NCI-H2196 treated with DMSO at 0.1 percent for 48 hours (cell line): ENCODE results near the gene ABHD12.
"Not testable (repeated sequence)": the region's sequence is repeated elsewhere in the genome, so short reads cannot be mapped to it uniquely, and the experiment has no call there.

ENCODE experiments used
- DNase-seq: peaks from one replicate; lab custom pipeline; 2025; ENCODE audit not compliant: unreplicated experiment; lab: John Stamatoyannopoulos, UW

Gene ABHD12

DNA sequence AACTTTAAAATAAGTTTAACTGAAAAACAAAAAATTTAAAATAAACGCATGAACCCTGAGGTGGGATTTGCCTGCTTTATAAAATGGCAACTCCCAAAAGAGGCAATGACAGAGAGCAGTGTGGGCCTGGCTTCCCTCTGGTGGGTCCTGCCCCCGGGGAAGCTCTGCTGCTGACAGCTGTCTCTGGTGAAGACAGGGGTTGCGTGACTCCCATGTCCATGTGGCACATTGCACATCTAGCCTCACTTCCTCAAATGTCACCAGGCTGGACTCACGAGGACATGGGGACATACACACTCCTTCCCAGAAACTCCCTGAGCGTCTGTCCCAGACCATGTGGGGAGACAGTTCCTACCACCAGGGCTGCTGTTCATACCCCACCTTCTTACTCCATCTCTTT, 66.2 kb downstream of the ABHD12 start:
- DNase-seq: no peak

DNA sequence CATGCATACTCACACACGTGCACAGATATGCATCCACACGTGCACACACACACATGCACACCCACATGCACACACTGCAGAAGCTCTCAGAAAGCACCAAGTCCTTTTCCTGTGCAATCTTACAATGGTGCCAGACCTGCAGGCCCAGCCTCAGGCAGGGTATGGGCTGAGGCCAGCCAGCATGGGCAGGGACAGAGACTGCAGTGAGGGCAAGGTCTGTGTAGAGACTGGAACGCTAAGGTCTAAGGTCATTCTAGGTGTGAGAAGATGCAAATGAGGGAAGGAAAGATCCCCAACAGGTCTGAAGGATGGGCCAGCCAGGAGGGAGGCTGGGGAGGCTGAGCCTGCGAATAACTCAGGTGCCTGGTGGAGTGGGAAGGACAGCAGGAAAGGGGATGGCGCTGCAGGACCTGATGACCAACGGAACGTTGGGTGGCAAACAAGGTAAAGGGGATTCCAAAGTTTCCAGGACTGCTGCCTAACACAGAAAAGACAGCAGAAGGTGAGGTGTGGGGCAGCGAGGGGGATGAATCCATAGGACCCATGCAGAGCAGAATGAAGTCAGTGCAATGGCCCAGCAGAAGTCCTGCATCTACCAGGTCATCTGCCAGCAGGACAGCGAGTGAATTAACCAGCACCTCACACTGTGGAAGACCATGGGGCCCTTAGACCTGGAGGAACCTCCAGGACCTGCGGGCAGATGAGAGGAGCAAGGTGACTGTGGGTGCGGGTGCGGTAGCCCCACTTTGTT, 67.0 kb downstream of the ABHD12 start:
- DNase-seq: no peak

DNA sequence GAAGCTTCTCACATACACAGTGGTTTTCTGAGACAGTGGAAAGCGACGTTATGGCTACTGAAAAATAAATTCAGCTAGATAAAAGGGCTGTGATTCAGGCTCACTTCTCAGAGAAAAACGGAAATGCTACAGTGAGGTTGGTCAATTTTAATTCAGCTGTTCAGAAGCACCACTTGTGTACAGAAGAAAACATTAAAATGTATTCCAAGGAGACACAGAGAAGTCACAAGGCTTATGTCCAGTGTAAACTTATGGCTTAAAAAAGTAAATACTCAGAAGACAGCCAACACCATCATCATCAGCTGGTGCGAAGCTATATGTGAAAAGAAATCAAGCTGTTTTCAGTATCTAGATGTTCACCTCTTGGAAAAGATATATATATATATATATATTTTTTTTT, 68.6 kb downstream of the ABHD12 start:
- DNase-seq: no peak

DNA sequence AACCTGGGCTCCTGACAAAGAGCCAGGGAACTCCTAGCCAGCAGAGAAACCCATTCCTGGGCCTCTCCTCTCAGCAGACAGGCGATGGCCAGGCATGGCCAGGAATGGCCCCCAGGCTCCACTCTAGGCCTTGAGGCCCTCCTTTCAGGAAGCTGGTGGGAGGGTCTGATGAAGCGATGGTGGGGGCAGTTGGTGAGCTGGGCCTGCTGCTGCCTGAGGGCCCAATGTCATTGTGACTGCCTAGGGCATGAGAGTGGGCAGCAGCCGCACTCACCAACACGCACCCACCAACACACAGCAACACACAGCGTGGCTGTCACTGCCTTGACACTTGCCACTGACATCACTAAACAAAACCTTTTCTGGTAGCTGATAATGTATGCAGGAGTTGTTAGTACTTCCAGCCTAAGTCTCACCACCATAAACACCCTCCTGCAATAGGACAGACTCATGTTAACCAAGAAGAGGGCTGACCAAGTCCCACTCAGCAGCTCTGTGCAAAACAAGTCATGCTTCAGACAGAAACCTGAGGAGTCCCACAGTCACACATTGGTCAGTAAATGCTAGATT, 69.3 kb downstream of the ABHD12 start:
- no peak for DNase-seq

DNA sequence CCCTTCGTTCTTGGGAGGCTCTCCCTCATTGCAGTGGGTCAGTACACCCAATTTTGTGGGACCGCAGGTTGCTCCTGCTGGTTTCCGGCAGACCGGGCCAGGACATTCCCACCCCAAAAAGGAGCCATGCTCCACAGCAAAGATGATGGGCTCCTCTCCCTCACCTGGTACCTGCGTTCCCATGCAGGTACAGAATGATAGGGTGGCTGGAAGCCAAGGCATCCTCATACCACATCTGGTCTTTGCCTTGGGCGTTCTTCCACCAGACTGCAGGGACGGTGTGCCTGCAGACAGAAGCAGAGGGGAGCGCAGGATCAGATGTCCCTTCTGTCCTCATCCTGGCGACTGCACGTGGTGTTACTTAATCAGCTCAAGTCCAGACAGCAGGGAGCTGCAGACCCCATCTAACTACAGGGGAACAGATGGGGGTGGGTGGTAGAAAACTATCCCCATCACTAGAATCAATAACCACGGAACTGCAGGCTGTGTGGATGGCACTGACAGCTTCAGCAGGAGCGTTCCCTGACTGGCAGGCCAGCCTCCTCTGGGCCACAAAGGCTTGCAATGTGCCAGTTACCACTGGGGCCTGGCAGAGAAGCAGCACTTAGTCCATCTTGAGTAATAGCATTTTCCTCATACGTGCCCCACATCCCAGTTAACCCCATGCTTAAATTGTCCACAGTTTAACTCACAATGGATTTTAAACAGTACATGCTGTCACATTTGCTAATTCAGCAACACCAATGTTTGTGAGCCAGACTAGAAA, 70.4 kb downstream of the ABHD12 start:
- no peak for DNase-seq

DNA sequence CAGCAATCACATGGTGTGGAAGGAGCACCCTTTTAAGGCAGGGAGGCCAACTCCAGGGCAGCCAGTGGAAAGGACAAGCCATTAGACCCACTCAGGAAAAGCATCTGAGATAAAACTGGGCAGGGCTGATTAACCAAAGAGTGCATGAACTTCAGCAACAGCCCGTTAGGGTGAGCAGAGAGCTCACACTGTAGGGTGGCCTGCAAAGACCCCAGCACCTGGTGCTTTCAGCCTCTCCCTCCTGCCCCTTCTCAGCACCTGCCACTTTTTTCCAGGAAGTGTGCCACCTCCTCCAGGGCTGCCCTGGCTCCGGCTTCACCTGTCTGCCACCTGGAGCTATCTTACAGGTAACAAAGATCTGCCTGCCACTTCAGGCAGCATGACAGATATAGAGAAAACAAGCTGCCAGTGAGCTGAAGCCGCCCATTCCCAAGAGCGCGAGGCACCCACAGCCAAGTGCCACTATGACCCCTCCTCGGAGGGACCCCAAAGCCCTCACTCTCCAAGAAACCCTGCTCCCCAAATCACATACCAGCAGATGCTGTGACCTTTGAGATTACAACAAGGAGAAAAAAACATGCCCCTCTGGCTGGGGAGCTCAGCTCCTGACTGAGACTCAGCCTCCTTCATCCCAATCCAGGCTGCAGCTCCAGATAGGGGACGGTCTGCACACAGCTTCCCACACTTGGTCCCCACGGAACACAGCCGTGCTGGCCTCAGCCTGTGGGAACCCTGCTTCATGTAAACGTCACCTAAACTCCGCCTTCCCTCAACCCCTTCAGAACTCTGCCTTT, 71.2 kb downstream of the ABHD12 start:
- DNase-seq: no peak

DNA sequence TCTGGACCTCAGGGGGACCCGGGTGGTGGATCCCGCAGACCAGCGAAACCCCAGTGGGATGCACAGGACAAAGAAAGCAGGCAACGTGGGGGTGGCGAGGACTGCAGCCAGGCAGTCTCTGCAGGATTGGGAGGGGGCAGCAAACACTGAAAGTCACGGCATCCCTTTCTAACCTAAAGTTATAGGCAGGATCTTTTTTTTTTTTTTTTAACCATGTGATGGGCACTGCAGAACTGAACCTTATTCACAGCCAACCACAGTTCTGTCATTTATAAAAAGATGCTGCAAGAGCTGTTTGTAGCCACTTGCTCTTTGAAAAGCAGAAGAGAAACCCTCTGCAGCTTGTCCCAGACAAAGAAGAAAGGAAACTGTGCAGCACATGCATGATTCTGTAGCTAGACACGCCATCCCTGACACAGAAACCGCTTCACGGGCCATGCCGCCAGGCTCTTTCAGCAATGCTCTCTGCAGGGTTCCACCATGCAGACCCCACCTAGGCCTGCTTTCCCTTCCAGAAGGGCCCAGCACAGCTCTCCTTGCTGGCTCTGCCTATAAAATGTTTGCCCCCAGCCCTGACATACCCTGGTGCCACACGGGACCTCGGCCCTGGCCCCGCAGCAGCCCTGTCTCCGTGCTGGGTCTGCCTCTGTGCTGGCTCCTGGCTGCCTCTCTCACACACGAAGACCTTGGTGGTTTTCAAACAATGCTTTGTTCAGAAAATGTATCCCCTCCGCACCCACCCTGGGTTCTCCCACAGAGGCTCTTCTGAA, 72.0 kb downstream of the ABHD12 start:
- DNase-seq: no peak

DNA sequence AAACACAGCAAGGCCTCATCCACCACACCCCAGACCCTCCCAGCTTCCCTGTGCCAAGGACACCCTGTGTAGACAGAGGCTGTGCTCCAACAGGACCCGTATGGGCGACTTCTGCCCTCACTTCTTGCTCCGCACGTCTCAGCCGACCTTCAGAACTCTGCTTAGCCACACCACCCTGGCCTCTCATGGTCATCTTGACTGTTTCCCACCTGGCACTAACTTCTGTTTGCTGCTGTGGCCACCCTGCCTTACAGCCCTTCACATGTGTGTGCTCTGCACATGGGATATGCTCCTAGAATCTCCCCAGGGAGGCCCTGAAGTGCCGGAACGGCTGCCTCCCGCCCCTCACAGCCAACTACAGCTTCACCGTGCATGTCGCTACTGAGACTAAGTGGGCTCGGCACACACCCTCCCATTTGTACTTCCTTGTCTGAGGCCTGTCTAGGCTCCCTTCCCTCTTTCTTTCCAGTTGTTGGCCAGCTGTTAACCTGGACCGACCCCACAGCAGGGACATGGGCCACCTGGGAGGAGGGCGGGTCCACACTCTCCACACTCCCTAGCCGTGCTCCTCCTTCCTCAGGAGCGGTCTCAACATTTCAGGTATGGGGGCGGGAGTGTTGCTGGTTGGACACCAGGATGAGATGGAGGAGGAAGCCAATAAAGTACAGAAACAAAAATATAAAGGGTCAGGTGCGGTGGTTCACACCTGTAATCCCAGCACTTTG, 73.1 kb downstream of the ABHD12 start:
- no peak for DNase-seq

DNA sequence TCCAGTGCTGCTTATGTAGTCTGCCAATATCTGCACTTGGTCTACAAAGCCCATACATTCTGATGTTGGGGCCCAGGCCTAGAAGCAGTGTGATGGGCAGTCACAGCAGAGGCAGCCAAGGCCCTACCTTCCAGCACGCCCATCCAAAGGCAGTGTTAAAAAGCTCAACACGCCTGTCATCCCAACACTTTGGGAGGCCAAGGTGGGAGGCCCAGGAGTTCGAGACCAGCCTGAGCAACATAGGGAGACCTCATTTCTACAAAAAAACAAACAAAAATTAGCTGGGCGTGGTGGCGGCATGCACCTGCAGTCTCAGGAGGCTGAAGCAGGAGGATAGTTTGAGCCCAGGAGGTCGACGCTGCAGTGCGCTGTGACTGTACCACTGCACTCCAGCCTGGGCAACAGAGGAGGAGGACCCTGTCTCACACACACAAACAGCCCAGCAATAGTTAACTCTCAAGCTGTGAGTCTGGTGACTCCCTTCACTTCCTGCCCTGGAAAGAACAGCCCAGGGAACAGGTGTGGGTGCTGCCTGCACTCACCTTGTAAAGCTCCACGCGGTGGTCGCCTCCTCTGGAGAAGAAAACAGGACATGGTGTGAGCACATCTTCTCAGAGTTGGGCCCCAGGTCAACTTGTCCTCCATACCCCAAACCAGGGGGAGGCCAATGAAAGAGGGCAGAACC, 74.0 kb downstream of the ABHD12 start:
- DNase-seq: no peak

DNA sequence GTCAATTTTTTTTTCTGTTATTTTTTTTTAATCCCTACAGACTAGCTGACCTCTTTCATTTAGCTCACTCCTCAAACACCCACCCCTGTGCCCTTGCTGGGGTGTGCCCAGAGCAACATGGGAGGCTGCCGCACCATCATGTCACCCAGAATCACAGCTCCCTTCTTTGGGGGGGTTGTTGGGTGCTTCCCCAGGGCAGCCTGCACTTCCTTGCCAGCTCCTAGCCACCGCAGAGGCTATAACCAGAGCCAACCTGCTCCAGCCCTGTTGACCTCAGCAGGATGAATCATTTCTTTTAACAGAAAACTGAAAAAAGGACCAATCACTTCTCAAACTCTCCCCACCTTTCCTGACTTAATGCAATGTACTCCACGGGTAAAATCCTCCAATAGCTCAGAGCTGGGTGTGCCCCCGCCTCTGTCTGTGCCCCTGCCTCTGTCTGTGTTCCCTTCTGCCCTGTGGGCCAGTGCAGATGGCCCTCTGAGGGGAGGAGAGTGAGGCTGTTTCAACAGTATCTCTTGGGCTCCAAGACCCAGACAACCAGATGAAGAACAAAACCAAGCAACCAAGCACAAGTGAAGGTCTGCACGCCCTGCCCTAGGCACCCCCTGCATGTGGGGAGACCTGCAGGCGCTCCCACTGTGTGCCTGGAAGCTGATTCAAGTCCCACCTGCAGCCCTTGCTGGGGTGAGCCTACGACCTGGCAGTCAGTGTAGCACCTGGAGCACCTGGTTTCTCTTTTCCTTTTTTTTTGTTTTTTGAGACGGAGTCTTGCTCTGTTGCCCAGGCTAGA, 75.0 kb downstream of the ABHD12 start:
- no peak for DNase-seq

DNA sequence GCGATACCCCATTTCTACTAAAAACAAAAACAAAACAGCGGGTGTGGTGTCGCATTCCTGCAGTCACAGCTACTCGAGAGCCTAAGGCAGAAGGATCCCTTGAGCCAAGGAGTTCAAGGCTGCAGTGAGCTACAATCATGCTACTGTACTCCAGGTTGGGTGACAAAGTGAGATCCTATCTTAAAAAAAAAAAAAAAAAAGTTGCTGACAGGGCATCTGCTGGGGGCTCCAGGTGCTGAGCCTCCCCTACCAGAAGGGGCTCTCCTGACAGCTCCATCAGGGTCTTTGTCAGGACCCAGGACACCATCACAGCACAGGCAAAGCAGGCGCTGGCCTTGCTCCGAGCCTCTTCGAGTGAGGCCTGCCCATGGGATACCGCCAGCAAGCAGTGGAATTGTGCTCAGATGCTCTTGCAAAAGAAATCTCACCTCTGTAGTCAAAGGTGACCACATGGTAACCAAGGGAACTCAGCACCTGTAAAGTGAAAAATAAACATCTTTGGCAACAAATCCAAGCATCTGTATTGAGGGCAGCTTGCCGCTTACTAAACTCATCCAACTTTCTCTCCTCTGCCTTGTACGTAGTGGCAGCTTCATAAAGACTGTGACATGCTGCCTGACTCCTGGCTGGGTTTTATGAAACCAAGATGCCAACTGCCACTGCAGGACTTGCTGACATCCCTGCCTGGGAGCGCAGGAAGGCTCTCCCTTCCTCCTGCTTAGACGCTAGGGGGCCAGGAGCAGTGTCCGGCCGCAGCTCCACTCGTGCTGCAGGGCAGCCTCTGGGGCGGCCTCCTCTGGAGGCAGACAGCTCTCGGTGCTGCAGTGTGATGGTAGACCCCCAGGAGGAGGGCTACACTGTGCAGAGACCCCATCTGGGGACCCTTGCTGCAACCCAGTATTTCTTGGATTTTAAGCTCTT, 75.9 kb downstream of the ABHD12 start:
- DNase-seq: no peak

DNA sequence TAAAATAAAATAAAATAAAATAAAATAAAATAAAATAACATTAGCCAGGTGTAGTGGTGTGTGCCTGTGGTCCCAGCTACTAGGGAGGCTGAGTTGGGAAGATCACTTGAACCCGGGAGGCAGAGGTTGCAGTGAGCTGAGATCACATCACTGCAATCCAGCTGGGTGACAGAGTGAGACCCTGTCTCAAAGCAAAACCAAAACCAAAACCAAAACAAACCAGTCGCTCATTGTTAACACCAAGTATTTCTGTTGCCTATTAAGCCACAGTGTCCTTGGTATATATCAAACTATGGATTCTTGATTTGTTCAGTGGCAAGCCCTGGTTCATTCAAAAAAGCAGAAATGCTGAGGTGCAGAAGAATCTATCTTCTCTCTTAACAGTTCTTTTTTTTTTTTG, 77.0 kb downstream of the ABHD12 start:
- DNase-seq: no peak

DNA sequence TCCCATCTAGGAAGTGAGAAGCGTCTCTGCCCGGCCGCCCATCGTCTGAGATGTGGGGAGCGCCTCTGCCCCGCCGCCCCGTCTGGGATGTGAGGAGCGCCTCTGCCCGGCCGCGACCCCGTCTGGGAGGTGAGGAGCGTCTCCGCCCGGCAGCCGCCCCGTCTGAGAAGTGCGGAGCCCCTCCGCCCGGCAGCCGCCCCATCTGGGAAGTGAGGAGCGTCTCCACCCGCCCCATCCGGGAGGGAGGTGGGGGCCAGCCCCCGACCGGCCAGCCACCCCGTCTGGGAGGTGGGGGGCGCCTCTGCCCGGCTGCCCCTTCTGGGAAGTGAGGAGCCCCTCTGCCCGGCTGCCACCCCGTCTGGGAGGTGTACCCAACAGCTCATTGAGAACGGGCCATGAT, 77.9 kb downstream of the ABHD12 start:
- not testable (repeated sequence) for DNase-seq

DNA sequence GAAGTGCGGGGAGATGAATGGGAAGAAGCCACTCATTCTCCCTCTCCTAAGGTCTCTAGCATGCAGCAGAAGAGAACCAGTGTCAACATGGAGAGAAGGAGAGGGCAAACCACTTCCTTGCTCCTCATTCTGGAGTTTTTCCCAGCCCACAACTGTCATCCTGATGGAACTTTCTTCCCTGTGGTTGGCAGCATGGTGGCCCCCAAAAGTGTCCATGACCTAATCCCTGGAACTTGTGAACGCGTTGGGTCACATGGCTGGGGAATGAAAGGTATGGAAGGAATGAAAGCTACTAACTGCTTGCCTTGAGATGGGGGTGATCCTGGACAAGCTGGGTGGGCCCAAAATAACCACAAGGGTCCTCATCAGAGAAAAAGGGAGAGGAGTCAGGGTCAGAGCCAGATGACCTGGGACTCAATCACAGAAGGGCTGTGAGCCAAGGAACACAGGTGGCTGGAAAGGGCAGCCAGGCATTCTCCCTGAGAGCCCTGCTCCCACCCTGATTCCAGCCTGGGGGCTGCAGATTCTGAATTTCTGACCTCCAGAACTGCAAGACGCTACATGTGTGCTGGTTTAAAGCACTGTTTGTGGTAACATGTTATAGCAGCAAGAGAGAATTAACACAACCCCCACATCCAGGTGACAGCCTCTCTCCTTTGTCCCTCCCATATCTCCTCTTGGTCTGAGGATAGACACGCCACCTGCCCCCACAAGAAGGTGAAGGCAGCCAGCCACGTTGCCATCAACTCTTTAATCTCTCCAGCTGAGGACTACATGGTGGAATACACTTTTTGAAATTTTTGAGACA, 79.5 kb downstream of the ABHD12 start:
- DNase-seq: no peak

DNA sequence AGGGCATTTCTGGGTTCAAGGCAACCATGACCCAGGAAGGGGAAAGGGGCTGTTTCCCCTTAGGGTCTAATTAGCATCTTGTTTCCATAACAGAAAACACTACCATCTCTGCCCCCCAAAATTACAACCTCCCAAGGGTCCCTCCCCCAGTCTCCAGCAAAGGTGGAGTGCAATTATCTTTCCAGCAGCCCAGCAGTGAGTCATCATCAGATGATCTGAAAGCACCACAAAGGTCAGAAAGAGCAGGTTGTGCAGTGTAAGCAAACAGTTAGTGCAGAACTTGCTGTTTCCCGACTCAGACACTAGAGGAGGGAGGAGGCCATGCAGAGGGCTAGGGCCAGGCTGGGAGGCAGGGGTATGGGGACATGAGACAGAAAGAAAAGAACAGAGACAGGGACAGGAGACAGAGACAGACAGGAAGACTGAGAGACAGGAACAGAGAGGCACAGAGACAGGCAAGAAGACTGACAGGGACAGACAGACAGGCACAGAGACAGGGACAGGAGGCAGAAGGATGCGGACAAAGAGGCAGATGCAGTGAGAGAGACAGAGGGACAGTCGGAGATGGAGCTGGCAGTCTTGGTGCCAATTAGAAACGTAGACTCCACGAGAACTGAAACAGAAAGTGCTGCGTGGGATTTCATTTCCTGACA, 80.2 kb downstream of the ABHD12 start:
- peak; percentile 88 for DNase-seq
